H1 (cell line): ENCODE measurements around the gene GSTCD. TPM values are rescaled to one million over a fixed set of nuclear protein-coding genes. Genes with fewer than 3 reads are reported as not detected.

ENCODE experiments used
- CTCF ChIA-PET: fragments of 300-600 bp; sonication (Branson Sonifier 250); formaldehyde crosslinking; loops from one replicate; lab custom pipeline; 2021; ENCODE audit not compliant: partially characterized antibody; lab: Charles Lee
- POLR2A ChIA-PET: fragments of 300-600 bp; sonication (Branson Sonifier 250); formaldehyde crosslinking; loops from one replicate; lab custom pipeline; 2021; ENCODE audit warnings: inconsistent platforms; ENCODE audit not compliant: partially characterized antibody; lab: Charles Lee
- DNase-seq, 2 experiments: peaks; one replicate each; pipeline versions ENCODE4 v3.0.0 to v3.0.0-alpha.2; 2010 to 2022; ENCODE audit warnings: low spot score in 2 of 2, low read depth in 1 of 2, mixed read lengths in 1 of 2
- FAIRE-seq: peaks from 2 replicates; lab custom pipeline; 2011; peaks lifted over from hg19 to GRCh38; lab: Jason Lieb, UNC
- H2AFZ ChIP-seq: 2 replicates; pipeline ENCODE4 v1.8.1; 2012; ENCODE audit warnings: low read length, inconsistent platforms
- H2AK5ac ChIP-seq: 2 replicates; pipeline ENCODE4 v1.6.1; 2013; ENCODE audit warnings: low read depth, low read length
- H2BK120ac ChIP-seq: replicated peaks from 2 replicates; pipeline ENCODE3; 2013; ENCODE audit warnings: low read depth, low read length, inconsistent platforms
- H2BK12ac ChIP-seq: 2 replicates; pipeline ENCODE4 v1.6.1; 2013; ENCODE audit warnings: low read depth, low read length
- H2BK15ac ChIP-seq: 2 replicates; pipeline ENCODE4 v1.6.1; 2013; ENCODE audit warnings: low read length
- H2BK20ac ChIP-seq: 2 replicates; pipeline ENCODE4 v1.6.1; 2013; ENCODE audit warnings: low read length
- H2BK5ac ChIP-seq: 2 replicates; pipeline ENCODE4 v1.6.1; 2013; ENCODE audit warnings: low read depth, low read length
- H3K14ac ChIP-seq: 2 replicates; pipeline ENCODE4 v1.6.1; 2013; ENCODE audit warnings: inconsistent platforms; ENCODE audit not compliant: insufficient read length
- H3K18ac ChIP-seq: 2 replicates; pipeline ENCODE4 v1.6.1; 2013; ENCODE audit warnings: low read length; ENCODE audit errors: extremely low read depth
- H3K23ac ChIP-seq: 2 replicates; pipeline ENCODE4 v1.6.1; 2013; ENCODE audit warnings: inconsistent platforms; ENCODE audit not compliant: insufficient read length
- H3K23me2 ChIP-seq: 2 replicates; pipeline ENCODE4 v1.6.1; 2013; ENCODE audit warnings: low read depth, low read length
- H3K27ac ChIP-seq: 2 replicates; pipeline ENCODE4 v1.6.1; 2011; ENCODE audit warnings: low read depth, low read length, inconsistent platforms
- H3K27me3 ChIP-seq, 4 experiments: replicated peaks in 1 of 4; 1 replicate in 1 of 4; 2 replicates in 3 of 4; pipeline versions ENCODE4 v1.6.1 to v1.8.1; 2011 to 2013; ENCODE audit warnings: low read length in 3 of 4, mild to moderate bottlenecking in 3 of 4, inconsistent platforms in 2 of 4, mixed read lengths in 2 of 4, moderate library complexity in 1 of 4; ENCODE audit not compliant: control insufficient read depth in 3 of 4, insufficient read depth in 3 of 4; ENCODE audit errors: extremely low read depth in 1 of 4
- H3K36me3 ChIP-seq, 4 experiments: 2 replicates each; pipeline versions ENCODE4 v1.6.1 to v1.8.1; 2011 to 2013; ENCODE audit warnings: mild to moderate bottlenecking in 4 of 4, low read length in 3 of 4, moderate library complexity in 2 of 4, control low read depth in 1 of 4, inconsistent platforms in 1 of 4; ENCODE audit not compliant: insufficient read depth in 4 of 4, control insufficient read depth in 2 of 4
- H3K4ac ChIP-seq: replicated peaks from 2 replicates; pipeline ENCODE3; 2013; ENCODE audit warnings: low read length, low read depth, mixed read lengths, inconsistent platforms; ENCODE audit not compliant: insufficient read length
- H3K4me1 ChIP-seq, 4 experiments: replicated peaks in 1 of 4; 1 replicate in 1 of 4; 2 replicates in 3 of 4; pipeline versions ENCODE4 v1.6.1 to v1.8.1; 2011 to 2013; ENCODE audit warnings: low read length in 3 of 4, inconsistent platforms in 2 of 4, mixed read lengths in 1 of 4; ENCODE audit not compliant: insufficient read depth in 4 of 4, control insufficient read depth in 3 of 4
- H3K4me2 ChIP-seq, 2 experiments: 2 replicates each; pipeline versions ENCODE4 v1.6.1 to v1.8.1; 2011 to 2013; ENCODE audit warnings: low read depth in 2 of 2, low read length in 2 of 2, control low read depth in 1 of 2, inconsistent platforms in 1 of 2, mild to moderate bottlenecking in 1 of 2; ENCODE audit not compliant: insufficient read depth in 1 of 2
- H3K4me3 ChIP-seq, 4 experiments: fragments of 200-600, 300-600 bp in 1 of 4; sonication (generic), shearing (Covaris generic), sonication (Bioruptor Twin) in 1 of 4; 2 replicates each; pipeline versions ENCODE4 v1.5.1 to v1.8.1; 2011 to 2016; ENCODE audit warnings: low read length in 4 of 4, low read depth in 3 of 4, control low read depth in 2 of 4, inconsistent platforms in 2 of 4, mild to moderate bottlenecking in 2 of 4, mixed read lengths in 1 of 4, moderate library complexity in 1 of 4; ENCODE audit not compliant: insufficient read depth in 2 of 4; ENCODE audit errors: extremely low read depth in 1 of 4
- H3K56ac ChIP-seq: replicated peaks from 2 replicates; pipeline ENCODE3; 2013; ENCODE audit warnings: low read depth, mild to moderate bottlenecking, mixed read lengths, low read length, inconsistent platforms; ENCODE audit not compliant: insufficient read length
- H3K79me1 ChIP-seq: 2 replicates; pipeline ENCODE4 v1.6.1; 2013; ENCODE audit warnings: low read depth, low read length, control low read depth
- H3K79me2 ChIP-seq, 2 experiments: 2 replicates each; pipeline versions ENCODE4 v1.6.1 to v1.8.1; 2012 to 2013; ENCODE audit warnings: low read length in 2 of 2, mild to moderate bottlenecking in 2 of 2, inconsistent platforms in 1 of 2; ENCODE audit not compliant: insufficient read depth in 2 of 2, control insufficient read depth in 1 of 2
- H3K9ac ChIP-seq, 4 experiments: replicated peaks in 1 of 4; 1 replicate in 1 of 4; 2 replicates in 3 of 4; pipeline versions ENCODE4 v1.6.1 to v1.8.1; 2011 to 2013; ENCODE audit warnings: low read depth in 3 of 4, low read length in 3 of 4, control low read depth in 2 of 4, mild to moderate bottlenecking in 2 of 4, moderate library complexity in 2 of 4, inconsistent platforms in 1 of 4; ENCODE audit errors: extremely low read depth in 1 of 4
- H3K9me3 ChIP-seq, 2 experiments: 2 replicates each; pipeline versions ENCODE4 v1.6.1 to v1.8.1; 2012 to 2013; ENCODE audit warnings: mild to moderate bottlenecking in 2 of 2, moderate library complexity in 2 of 2, control low read depth in 1 of 2, inconsistent platforms in 1 of 2, low read depth in 1 of 2, low read length in 1 of 2, mixed read lengths in 1 of 2; ENCODE audit not compliant: insufficient read depth in 2 of 2
- H4K20me1 ChIP-seq, 2 experiments: replicated peaks in 1 of 2; 2 replicates each; pipeline versions ENCODE3 to v1.8.1; 2011 to 2013; ENCODE audit warnings: inconsistent platforms in 2 of 2, low read length in 2 of 2, mild to moderate bottlenecking in 1 of 2; ENCODE audit not compliant: insufficient read depth in 2 of 2, control insufficient read depth in 1 of 2
- H4K5ac ChIP-seq: 2 replicates; pipeline ENCODE4 v1.6.1; 2013; ENCODE audit warnings: low read length, low read depth, mixed read lengths, inconsistent platforms; ENCODE audit not compliant: insufficient read length
- H4K8ac ChIP-seq: 2 replicates; pipeline ENCODE4 v1.8.0; 2013; ENCODE audit warnings: mild to moderate bottlenecking, moderate library complexity, low read length, inconsistent platforms; ENCODE audit not compliant: insufficient read depth; ENCODE audit errors: extremely low read depth
- H4K91ac ChIP-seq: replicated peaks from 2 replicates; pipeline ENCODE3; 2013; ENCODE audit warnings: low read length, mixed read lengths, inconsistent platforms; ENCODE audit not compliant: insufficient read length
- EGR1 ChIP-seq: IDR thresholded peaks from 2 replicates; pipeline ENCODE4 v1.6.1; 2011; ENCODE audit warnings: low read depth, low read length, borderline replicate concordance
- GABPA ChIP-seq: IDR thresholded peaks from 2 replicates; pipeline ENCODE4 v1.6.1; 2011; ENCODE audit warnings: mild to moderate bottlenecking, low read length, moderate library complexity, borderline replicate concordance; ENCODE audit not compliant: insufficient read depth
- NANOG ChIP-seq: IDR thresholded peaks from 2 replicates; pipeline ENCODE4 v1.6.1; 2011; ENCODE audit warnings: low read length, low read depth, mild to moderate bottlenecking, inconsistent platforms; ENCODE audit not compliant: insufficient read depth, poor library complexity, severe bottlenecking
- POU5F1 ChIP-seq: IDR thresholded peaks from 2 replicates; pipeline ENCODE4 v1.6.1; 2011; ENCODE audit warnings: low read depth, mild to moderate bottlenecking, low read length, moderate library complexity
- RAD21 ChIP-seq, 2 experiments: IDR thresholded peaks in 1 of 2; conservative IDR thresholded peaks in 1 of 2; 2 replicates each; pipeline ENCODE4 v1.6.1; 2011; ENCODE audit warnings: low read depth in 2 of 2, low read length in 2 of 2, improper control_type of control experiment in 1 of 2, inconsistent platforms in 1 of 2, mild to moderate bottlenecking in 1 of 2, moderate library complexity in 1 of 2
- RNF2 ChIP-seq: fragments of 200-900, 300-1000 bp; sonication (generic); IDR thresholded peaks from 2 replicates; pipeline ENCODE4 v1.7.1; 2016; ENCODE audit warnings: borderline replicate concordance, low read depth, mild to moderate bottlenecking, antibody characterized with exemption, low read length; ENCODE audit not compliant: poor library complexity, severe bottlenecking; ENCODE audit errors: missing control alignments
- SP4 ChIP-seq: IDR thresholded peaks from 2 replicates; pipeline ENCODE4 v1.6.1; 2012; ENCODE audit warnings: low read length, inconsistent platforms
- SUZ12 ChIP-seq: fragments of 200-600 bp; sonication (generic); IDR thresholded peaks from 2 replicates; pipeline ENCODE4 v1.6.1; 2012; ENCODE audit warnings: mild to moderate bottlenecking, inconsistent platforms, low read length, moderate library complexity, mixed read lengths
- WGBS, 2 experiments: shearing (Covaris generic) in 1 of 2; methylation state at CpG; one replicate each; pipeline versions ENCODE4 v1.1.6 to v1.1.7; 2013 to 2015; ENCODE audit warnings: low lambda C conversion rate in 2 of 2, mixed read lengths in 2 of 2, inconsistent platforms in 1 of 2, low coverage in 1 of 2, missing lambda C conversion rate in 1 of 2; ENCODE audit not compliant: insufficient replicate concordance in 2 of 2, insufficient coverage in 1 of 2, insufficient read length in 1 of 2; ENCODE audit errors: extremely low coverage in 1 of 2, missing lambda C conversion rate in 1 of 2; 5-methylcytosine and 5-hydroxymethylcytosine counted together
- polyA plus RNA-seq, 7 experiments: library from polyadenylated mRNA; depleted of rRNA in 3 of 7; stranded (reverse) in 5 of 7; unstranded in 2 of 7; fragments of >200 nt in 5 of 7; fragments of 200-250 nt in 2 of 7; gene quantifications; 1 replicate in 5 of 7; 2 replicates in 1 of 7; 4 replicates in 1 of 7; pipeline versions ENCODE4 v1.2.1 to v1.2.3, GENCODE V29; 2011 to 2013; ENCODE audit warnings: missing spikeins in 2 of 7, mixed read lengths in 2 of 7
- total RNA-seq: library from RNA; stranded (reverse); fragmentation: NEBNext Ultra II Directional; extraction: Animal tissue kit (Norgen Biotek cat#: 25700); gene quantifications from 2 replicates; pipeline ENCODE4 v1.2.1, GENCODE V29; 2021

Gene GSTCD
- total and polyA plus RNA-seq, 2 of the 8 experiments (the other 6 are each of a cell fraction or from before 2014, with no cell fraction given): 8.5 to 24.6 TPM

DNA sequence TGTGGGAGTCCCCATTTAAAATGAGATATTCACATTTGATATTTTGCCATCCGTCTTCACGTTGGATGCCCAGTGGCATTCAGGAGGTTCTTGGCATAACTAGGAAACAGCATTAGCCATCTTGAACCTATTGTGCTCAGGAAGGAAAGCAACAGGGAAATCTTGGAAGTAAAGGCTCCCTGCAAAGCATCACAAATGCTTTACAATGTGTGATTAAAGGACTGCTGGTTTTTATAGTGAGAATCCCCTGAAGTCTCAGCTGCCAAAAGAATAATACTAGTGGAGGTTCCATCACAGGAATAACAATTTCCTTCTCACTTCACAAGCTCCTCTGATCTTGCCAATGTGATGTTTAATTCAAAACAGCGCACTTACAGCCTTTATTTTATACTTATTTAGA, 137.0 kb downstream of the GSTCD start:
- no peak overlapping the region for H3K9ac ChIP-seq
- no peak overlapping the region for H3K4me3 ChIP-seq
- H3K79me1 ChIP-seq: no peaks in the 10 kb centered on the region
- no peak overlapping the region for H4K91ac ChIP-seq
- H2BK15ac ChIP-seq: no peak overlapping the region
- FAIRE-seq (no peak), DNase-seq (no peak)
- H3K27ac ChIP-seq: no peak overlapping the region
- no peak overlapping the region for H3K4me2 ChIP-seq
- H3K4ac ChIP-seq: no peak overlapping the region
- H4K20me1 ChIP-seq: no peaks in the 10 kb centered on the region
- ChIA-PET POLR2A (no interaction called here), CTCF (no interaction called here)
- H2AFZ ChIP-seq: no peak overlapping the region
- no peak overlapping the region for H2BK12ac ChIP-seq
- H3K9me3 ChIP-seq: no peaks in the 10 kb centered on the region
- no peaks in the 10 kb centered on the region for H3K79me2 ChIP-seq
- WGBS, 2 experiments: 77% methylated on average over 3 of the region's 3 CpGs; no CpG with 5 or more reads in 1 of the 2 experiments
- H3K18ac ChIP-seq: no peak overlapping the region
- no peaks in the 10 kb centered on the region for H3K23me2 ChIP-seq
- no peak overlapping the region for H2BK20ac ChIP-seq
- no peak overlapping the region for H2BK5ac ChIP-seq
- H3K23ac ChIP-seq: no peak overlapping the region
- H4K8ac ChIP-seq: no peak overlapping the region
- H3K27me3 ChIP-seq: peaks cover 0 to 1% (median 0%) of the 10 kb centered on the region in 4 experiments; a peak in 1 of 7 replicates
- peaks cover 0 to 8% (median 3%) of the 10 kb centered on the region in 4 experiments; a peak in 2 of 8 replicates for H3K36me3 ChIP-seq
- H2AK5ac ChIP-seq: no peak overlapping the region
- H4K5ac ChIP-seq: no peak overlapping the region
- no peak overlapping the region for H2BK120ac ChIP-seq
- TF ChIP-seq EGR1 (no peak), SP4 (no peak), GABPA (no peak), NANOG (peak; percentile 48), POU5F1 (no peak), SUZ12 (no peak), RAD21 (IDR thresholded peaks at IDR 0.05 in 1 of 2, conservative IDR thresholded peaks at IDR 0.05 in 1 of 2; ENCODE audit: low read depth in 2 of 2, low read length in 2 of 2) (no peak), RNF2 (no peak)
- H3K56ac ChIP-seq: no peak overlapping the region
- peaks cover 0 to 4% (median 0%) of the 10 kb centered on the region in 4 experiments; a peak in 1 of 7 replicates for H3K4me1 ChIP-seq
- no peak overlapping the region for H3K14ac ChIP-seq
